GM10266 (cell line): Measurements from ENCODE around the gene DLG5.

Source experiments
- DNase-seq: peaks from one replicate; pipeline ENCODE4 v3.0.0; 2012; ENCODE audit errors: extremely low spot score
- CTCF ChIP-seq: IDR thresholded peaks from 2 replicates; pipeline ENCODE4 v1.5.1; 2012; ENCODE audit warnings: mild to moderate bottlenecking, low read depth; ENCODE audit not compliant: control insufficient read depth, insufficient read depth; ENCODE audit errors: missing control alignments

The DLG5 gene

GRCh38 chr10:77911535-77912123 is 14.9 kb downstream of the DLG5 start:
- TF ChIP-seq CTCF = no peak
- DNase-seq = no peak

- no peak for DNase-seq
- no peak for TF ChIP-seq CTCF
Measured at GRCh38 chr10:77910524-77911145, 15.9 kb downstream of the DLG5 start.

- TF ChIP-seq CTCF = no peak
- DNase-seq = no peak
Measured at GRCh38 chr10:77909749-77910375, 16.7 kb downstream of the DLG5 start.

- DNase-seq = no peak
- no peak for TF ChIP-seq CTCF
Measured at GRCh38 chr10:77909021-77909748, 17.4 kb downstream of the DLG5 start.

GRCh38 chr10:77907900-77908717 is 18.4 kb downstream of the DLG5 start:
- DNase-seq = no peak
- peak; percentile 41 for TF ChIP-seq CTCF

- no peak for TF ChIP-seq CTCF
- no peak for DNase-seq
Measured at GRCh38 chr10:77907462-77907861, 19.1 kb downstream of the DLG5 start.
